ENCODE results near the gene CCS.
"Not testable (repeated sequence)": the region's sequence is repeated elsewhere in the genome, so short reads cannot be mapped to it uniquely, and the experiment has no call there.

CCS gene

DNA sequence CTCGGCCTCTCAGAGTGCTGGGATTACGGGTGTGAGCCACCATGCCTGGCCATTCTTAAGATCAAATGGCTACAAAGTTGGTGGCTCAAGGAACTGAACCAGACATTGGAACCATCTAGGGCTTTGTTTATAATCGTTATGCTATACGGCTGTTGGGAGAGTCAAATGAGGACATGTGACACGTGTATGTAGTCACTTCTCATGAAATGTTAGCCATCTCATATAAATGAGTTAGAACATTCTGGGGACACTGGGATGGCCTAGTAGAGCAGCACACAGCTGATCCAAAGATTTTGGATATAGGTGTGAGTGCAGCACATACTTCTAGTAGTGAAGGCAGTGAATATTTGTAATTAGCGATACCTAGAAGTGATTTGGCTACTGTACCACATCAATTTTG lies 38.9 kb downstream of the CCS start:
- no peak for DNase-seq

GRCh38 chr11:66632952-66633351 lies 40.0 kb downstream of the CCS start:
- no peak for DNase-seq

DNA sequence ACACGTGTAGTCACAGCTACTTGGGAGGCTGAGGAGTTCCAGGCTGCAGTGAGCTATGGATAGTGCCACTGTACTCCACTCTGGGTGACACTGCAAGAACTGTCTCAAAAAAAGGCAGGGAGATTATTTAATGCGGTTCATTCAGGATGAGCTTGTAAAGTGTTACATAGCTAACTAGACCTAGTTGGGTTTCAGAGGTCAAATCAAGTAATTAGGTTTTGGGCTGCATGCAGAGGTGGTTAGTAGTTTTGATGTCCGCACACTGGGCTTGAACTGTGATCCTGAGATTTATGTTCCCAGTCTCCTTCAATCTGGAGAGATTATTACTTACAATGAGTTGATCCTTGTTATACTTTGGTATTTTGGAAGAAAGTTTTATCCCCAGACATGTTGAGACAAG lies 43.4 kb downstream of the CCS start:
- DNase-seq: no peak

- DNase-seq: no peak
Observed at GRCh38 chr11:66637557-66638176, 44.7 kb downstream of the CCS start.

- peak; percentile 99 for DNase-seq
Observed at GRCh38 chr11:66638177-66639065, 45.4 kb downstream of the CCS start, which contains the start of gene RBM4. RBM4 (plus strand) TSS chr11:66638703; CDS start chr11:66639712, 1,009 bp downstream.

DNA sequence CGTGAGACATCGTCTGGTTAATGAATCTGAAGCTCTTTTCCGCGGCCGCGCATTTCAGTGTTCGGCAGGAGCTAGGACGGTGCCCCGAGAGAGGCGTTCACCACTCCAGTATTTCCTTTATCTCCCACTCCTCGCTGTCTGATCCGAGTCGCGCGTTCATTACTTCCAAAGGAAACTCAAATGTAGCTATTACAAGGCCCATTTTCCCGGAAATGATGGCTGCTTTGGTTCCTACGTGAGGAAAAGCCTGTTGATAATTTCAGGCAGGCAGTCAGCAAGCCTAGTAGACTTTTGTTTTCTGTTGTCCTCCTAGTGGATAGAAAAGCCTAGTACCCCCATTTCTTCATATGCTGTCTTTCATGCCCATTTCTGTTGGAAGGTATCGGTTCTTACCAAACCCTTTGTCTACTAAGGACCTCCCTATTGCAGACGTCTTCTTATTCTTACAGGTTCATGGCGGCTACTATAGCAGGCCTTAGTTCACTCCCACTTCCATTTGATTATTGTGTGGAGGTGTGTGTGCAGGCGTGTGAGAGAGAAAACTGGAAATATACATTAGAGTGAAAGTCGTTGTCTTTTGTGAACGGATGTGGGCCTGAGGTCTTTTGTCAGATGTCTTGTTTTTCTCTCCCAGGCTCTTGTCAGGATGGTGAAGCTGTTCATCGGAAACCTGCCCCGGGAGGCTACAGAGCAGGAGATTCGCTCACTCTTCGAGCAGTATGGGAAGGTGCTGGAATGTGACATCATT lies 46.3 kb downstream of the CCS start:
- peak; percentile 63 for DNase-seq

DNA sequence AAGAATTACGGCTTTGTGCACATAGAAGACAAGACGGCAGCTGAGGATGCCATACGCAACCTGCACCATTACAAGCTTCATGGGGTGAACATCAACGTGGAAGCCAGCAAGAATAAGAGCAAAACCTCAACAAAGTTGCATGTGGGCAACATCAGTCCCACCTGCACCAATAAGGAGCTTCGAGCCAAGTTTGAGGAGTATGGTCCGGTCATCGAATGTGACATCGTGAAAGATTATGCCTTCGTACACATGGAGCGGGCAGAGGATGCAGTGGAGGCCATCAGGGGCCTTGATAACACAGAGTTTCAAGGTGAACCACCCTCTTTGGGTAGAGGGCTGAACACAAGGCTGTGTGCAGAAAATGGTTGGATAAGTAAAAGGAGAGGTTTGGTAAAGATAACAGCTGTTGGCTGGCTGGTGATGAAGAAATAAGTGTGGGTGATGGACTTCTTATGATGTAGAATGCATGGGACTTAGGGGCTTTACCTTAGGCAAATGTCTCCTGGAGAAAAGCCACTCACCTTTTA lies 46.9 kb downstream of the CCS start:
- not testable (repeated sequence) for DNase-seq

DNA sequence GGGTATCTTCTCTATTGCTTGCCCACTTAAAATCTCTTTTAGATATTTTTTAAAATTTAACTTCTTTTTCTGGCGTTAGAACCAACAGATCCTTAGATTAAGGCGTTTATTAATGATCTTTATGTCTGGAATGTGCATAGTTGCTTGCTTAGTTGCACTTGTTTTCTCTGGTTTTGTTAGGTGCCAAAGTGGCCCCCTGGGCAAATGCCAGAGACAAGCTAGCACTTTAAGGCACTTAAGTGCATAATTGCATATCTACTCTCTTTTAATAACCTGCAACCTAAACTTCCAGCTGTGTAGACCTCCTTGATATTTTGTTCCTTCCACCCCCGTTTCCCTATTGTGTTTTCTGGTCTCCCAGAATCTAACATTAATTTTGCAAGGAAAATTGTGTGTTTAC lies 48.8 kb downstream of the CCS start:
- no peak for DNase-seq

GRCh38 chr11:66643745-66644437 lies 50.9 kb downstream of the CCS start:
- DNase-seq: no peak

DNA sequence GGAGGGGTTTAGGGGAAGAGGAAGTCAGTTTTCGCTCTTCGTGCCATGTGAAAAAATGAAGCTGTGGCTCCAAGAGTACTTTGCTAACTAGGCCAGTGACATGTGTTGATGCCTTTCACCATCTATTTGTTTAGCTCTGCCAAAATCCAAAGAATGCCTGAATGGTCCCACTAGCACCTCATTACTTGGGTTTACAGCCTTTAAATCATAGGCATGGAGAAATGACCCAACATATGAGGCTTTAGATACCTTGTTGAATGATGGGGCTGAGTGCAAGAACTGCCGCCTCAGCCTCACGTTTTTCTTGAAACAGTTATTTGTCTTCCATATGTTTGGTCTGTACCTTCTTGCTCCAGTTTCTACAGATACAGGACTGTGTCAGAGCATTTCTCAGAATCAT lies 53.8 kb downstream of the CCS start:
- DNase-seq: no peak

DNA sequence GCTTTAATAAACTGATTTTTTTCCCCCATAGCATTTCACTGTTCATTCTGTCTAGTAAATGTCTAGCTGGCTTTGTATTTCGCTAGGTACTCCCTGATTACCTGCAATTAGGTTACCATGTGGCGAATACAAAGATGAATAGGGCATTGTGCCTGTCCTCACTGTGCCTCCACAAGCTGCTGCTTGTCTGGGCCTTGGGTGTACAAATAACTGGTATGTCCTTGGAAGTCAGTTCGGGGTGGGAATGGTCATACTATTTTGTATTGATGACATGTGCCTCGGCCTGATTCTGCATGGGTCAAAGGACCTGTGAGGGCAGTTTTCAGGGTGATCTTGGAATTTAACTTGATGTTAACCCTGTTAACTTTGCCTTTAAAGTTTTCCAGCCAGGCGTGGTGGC lies 56.9 kb downstream of the CCS start:
- no peak for DNase-seq

- no peak for DNase-seq
Observed at GRCh38 chr11:66651016-66651415, 58.0 kb downstream of the CCS start.

DNA sequence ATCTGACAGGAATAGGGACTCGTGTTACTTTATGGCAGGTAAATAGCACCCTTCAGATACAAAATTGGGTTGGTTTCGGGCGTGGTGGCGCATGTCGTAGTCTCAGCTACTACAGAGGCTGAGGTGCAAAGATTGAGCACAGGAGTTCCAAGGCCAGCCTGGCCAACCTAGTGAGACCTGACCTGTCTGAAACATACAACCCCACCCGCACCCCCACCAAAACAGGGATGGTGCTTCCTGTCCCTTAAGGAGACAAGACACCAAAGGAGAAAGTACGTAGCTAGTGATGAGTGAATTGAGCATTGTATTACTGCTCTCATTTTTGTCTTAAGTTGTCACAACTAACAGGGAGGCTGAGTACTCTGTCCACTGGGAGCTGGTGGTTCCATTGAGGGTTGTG lies 59.7 kb downstream of the CCS start:
- no peak for DNase-seq

DNA sequence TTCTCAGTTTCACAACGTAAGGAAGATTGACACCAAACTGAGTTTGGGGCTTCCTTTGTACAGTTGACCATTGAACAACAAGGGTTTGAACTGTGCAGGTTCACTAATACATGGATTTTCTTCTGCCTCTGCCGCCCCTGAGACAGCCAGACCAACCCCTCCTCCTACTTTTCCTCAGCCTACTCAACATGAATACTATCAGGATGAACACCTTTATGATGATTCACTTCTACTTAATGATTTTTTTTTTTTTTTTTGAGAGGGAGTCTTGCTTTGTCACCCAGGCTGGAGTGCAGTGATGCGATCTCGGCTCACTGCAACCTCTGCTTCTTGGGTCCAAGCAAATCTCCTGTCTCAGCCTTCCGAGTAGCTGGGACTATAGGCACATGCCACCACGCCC lies 60.1 kb downstream of the CCS start:
- DNase-seq: no peak
